IPS-20b (cell line): ENCODE measurements around the gene HELZ2.

ENCODE experiments used
- H3K27ac ChIP-seq: one replicate; pipeline ENCODE4 v1.5.1; 2013; ENCODE audit warnings: low read length
- H3K27me3 ChIP-seq: 2 replicates; pipeline ENCODE4 v1.6.1; 2013; ENCODE audit warnings: mild to moderate bottlenecking, low read length, inconsistent platforms; ENCODE audit not compliant: insufficient read depth
- H3K36me3 ChIP-seq: 2 replicates; pipeline ENCODE4 v1.6.1; 2013; ENCODE audit warnings: low read depth, mild to moderate bottlenecking, inconsistent platforms, low read length, moderate library complexity; ENCODE audit not compliant: insufficient read depth
- H3K4me1 ChIP-seq: 2 replicates; pipeline ENCODE4 v1.6.1; 2013; ENCODE audit warnings: mild to moderate bottlenecking, control low read depth, inconsistent platforms, low read length, moderate library complexity; ENCODE audit not compliant: insufficient read depth
- H3K4me3 ChIP-seq: 2 replicates; pipeline ENCODE4 v1.5.1; 2013; ENCODE audit warnings: mild to moderate bottlenecking, low read length, inconsistent platforms
- H3K9ac ChIP-seq: 2 replicates; pipeline ENCODE4 v1.6.1; 2013; ENCODE audit warnings: low read depth, mild to moderate bottlenecking, inconsistent platforms, low read length, moderate library complexity
- H3K9me3 ChIP-seq: 2 replicates; pipeline ENCODE4 v1.6.1; 2013; ENCODE audit warnings: mild to moderate bottlenecking, low read depth, low read length, inconsistent platforms; ENCODE audit not compliant: insufficient read depth

Gene HELZ2

GRCh38 chr20:63586797-63587196, 12.8 kb upstream of the HELZ2 start:
- H3K4me1 ChIP-seq: no peaks in the 10 kb centered on the region
- H3K27ac ChIP-seq: no peak overlapping the region
- H3K4me3 ChIP-seq: no peak overlapping the region
- peaks cover 7% of the 10 kb centered on the region; the same call in 1 of the 2 replicates for H3K36me3 ChIP-seq
- H3K27me3 ChIP-seq: no peaks in the 10 kb centered on the region
- H3K9ac ChIP-seq: no peak overlapping the region
- H3K9me3 ChIP-seq: no peaks in the 10 kb centered on the region

GRCh38 chr20:63585616-63586565, 11.9 kb upstream of the HELZ2 start:
- Histone ChIP-seq H3K4me1 (no peaks in the 10 kb centered on the region), H3K9me3 (no peaks in the 10 kb centered on the region), H3K9ac (no peak overlapping the region), H3K27me3 (no peaks in the 10 kb centered on the region), H3K27ac (no peak overlapping the region), H3K36me3 (peaks cover 1% of the 10 kb centered on the region; the same call in 1 of the 2 replicates), H3K4me3 (no peak overlapping the region)

GRCh38 chr20:63582382-63583063, 8.5 kb upstream of the HELZ2 start:
- no peaks in the 10 kb centered on the region for H3K27me3 ChIP-seq
- H3K4me1 ChIP-seq: no peaks in the 10 kb centered on the region
- no peak overlapping the region for H3K9ac ChIP-seq
- H3K9me3 ChIP-seq: no peaks in the 10 kb centered on the region
- no peak overlapping the region for H3K27ac ChIP-seq
- H3K4me3 ChIP-seq: no peak overlapping the region
- no peaks in the 10 kb centered on the region for H3K36me3 ChIP-seq

- no peaks in the 10 kb centered on the region for H3K27me3 ChIP-seq
- no peaks in the 10 kb centered on the region for H3K36me3 ChIP-seq
- no peak overlapping the region for H3K27ac ChIP-seq
- H3K4me1 ChIP-seq: no peaks in the 10 kb centered on the region
- no peak overlapping the region for H3K4me3 ChIP-seq
- H3K9me3 ChIP-seq: no peaks in the 10 kb centered on the region
- H3K9ac ChIP-seq: no peak overlapping the region
Observed at GRCh38 chr20:63580796-63581461, 6.9 kb upstream of the HELZ2 start.

- Histone ChIP-seq H3K9ac (no peak overlapping the region), H3K4me3 (no peak overlapping the region), H3K27ac (no peak overlapping the region), H3K9me3 (no peaks in the 10 kb centered on the region), H3K36me3 (no peaks in the 10 kb centered on the region), H3K4me1 (no peaks in the 10 kb centered on the region), H3K27me3 (no peaks in the 10 kb centered on the region)
Observed at GRCh38 chr20:63579017-63579694, 5.1 kb upstream of the HELZ2 start.

GRCh38 chr20:63578224-63579016, 4.4 kb upstream of the HELZ2 start:
- no peak overlapping the region for H3K9ac ChIP-seq
- peaks cover 3% of the 10 kb centered on the region; the same call in 1 of the 2 replicates for H3K27me3 ChIP-seq
- no peaks in the 10 kb centered on the region for H3K4me1 ChIP-seq
- no peaks in the 10 kb centered on the region for H3K9me3 ChIP-seq
- no peak overlapping the region for H3K27ac ChIP-seq
- no peaks in the 10 kb centered on the region for H3K36me3 ChIP-seq
- H3K4me3 ChIP-seq: no peak overlapping the region

GRCh38 chr20:63577317-63577894, 3.4 kb upstream of the HELZ2 start:
- H3K9me3 ChIP-seq: no peaks in the 10 kb centered on the region
- peaks cover 7% of the 10 kb centered on the region; the same call in 1 of the 2 replicates for H3K27me3 ChIP-seq
- H3K4me1 ChIP-seq: no peaks in the 10 kb centered on the region
- no peaks in the 10 kb centered on the region for H3K36me3 ChIP-seq
- H3K4me3 ChIP-seq: no peak overlapping the region
- no peak overlapping the region for H3K9ac ChIP-seq
- H3K27ac ChIP-seq: no peak overlapping the region

GRCh38 chr20:63576311-63576710, 2.3 kb upstream of the HELZ2 start:
- H3K9me3 ChIP-seq: no peaks in the 10 kb centered on the region
- no peaks in the 10 kb centered on the region for H3K36me3 ChIP-seq
- H3K4me3 ChIP-seq: no peak overlapping the region
- H3K4me1 ChIP-seq: no peaks in the 10 kb centered on the region
- H3K27me3 ChIP-seq: peaks cover 7% of the 10 kb centered on the region; the same call in 1 of the 2 replicates
- H3K9ac ChIP-seq: no peak overlapping the region
- H3K27ac ChIP-seq: no peak overlapping the region

- Histone ChIP-seq H3K9me3 (no peaks in the 10 kb centered on the region), H3K27me3 (peaks cover 7% of the 10 kb centered on the region; the same call in 1 of the 2 replicates), H3K36me3 (no peaks in the 10 kb centered on the region), H3K4me1 (no peaks in the 10 kb centered on the region), H3K27ac (no peak overlapping the region), H3K9ac (no peak overlapping the region), H3K4me3 (no peak overlapping the region)
Observed at GRCh38 chr20:63574829-63575743, 1.0 kb upstream of the HELZ2 start.
